CD4-positive, alpha-beta T cell treated with Interleukin-15 for 4 hours (primary cell): ENCODE data around the gene PACC1.

Experiments used
- DNase-seq: peaks from one replicate; pipeline ENCODE4 v3.0.0-alpha.2; 2020; ENCODE audit warnings: low spot score

PACC1 gene

DNA sequence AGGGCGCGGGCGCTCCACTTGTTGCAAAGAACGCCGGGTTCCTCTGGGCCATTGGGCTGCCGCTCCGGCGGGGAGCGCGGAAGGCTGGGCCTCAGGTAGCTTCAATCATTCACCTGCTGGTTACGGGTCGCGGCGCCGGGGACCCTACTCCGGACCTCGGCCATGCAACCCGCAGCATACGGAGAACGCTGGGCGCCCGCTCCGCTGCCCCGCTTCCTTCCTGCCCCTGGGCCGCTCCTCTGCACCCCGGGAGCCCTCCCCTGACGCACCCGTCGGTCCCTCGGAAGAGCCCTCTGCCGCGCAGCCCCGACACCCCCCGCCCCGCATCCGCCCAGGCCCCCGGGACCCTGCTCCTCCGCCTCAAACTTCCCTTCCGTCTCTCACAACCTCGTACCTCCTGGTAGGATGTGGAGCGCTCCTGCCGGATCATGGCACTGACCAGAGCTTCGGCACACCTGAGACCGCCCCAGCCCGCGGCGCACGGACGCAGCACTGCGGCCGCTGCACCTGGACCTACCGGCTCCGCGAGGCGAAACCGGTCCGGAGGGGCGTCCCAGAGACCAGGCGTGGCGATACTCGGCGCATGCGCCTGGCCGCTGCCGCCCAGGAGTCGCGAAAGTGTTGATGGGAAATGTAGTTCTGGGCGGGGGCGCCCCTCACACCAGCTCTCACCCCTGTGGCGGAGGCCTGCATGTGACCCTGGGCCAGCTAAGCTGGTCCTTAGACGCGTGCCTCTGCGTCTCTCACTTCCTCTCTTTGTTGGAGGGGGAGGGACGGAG, at the start of gene PACC1:
PACC1 (minus strand) TSS at position 559 of the 779 bp plus-strand sequence; CDS start at position 430, 129 bp downstream.
- DNase-seq, result peak; percentile 90

DNA sequence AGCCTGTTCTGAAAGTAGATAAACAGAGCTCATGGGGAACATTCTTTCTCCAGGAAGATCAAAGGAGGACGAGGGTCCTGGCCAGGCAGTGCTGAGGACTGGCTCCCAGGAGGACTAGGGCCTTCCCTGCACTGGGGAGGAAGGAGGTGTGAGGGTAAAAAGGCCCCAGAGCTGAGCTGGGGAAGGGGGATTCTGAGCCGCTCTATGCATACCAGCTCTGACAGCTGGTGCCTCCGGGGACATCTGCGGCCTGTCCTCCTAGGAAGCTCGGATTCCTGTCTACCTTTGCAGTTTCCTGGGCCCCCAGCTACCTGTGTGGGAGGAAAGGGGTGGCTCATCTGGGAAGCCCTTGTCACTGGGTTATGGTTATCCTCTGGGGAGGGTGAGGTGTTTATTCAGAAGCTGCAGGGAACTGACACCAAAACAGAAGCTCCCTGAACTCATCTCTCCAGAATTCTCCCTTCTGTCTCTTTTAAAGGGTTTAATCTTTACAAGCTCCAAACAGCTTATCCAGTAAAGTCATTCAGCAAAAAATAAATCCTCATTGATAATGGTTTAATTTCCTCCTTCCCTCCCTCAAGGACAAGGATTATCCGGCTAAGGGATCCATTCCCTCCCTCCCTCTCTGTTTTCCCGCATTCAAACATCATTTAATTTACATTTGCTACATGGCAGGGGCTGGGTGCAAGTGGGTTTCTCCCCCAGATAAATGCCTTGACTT, 49.0 kb upstream of the PACC1 start:
- no peak for DNase-seq

DNA sequence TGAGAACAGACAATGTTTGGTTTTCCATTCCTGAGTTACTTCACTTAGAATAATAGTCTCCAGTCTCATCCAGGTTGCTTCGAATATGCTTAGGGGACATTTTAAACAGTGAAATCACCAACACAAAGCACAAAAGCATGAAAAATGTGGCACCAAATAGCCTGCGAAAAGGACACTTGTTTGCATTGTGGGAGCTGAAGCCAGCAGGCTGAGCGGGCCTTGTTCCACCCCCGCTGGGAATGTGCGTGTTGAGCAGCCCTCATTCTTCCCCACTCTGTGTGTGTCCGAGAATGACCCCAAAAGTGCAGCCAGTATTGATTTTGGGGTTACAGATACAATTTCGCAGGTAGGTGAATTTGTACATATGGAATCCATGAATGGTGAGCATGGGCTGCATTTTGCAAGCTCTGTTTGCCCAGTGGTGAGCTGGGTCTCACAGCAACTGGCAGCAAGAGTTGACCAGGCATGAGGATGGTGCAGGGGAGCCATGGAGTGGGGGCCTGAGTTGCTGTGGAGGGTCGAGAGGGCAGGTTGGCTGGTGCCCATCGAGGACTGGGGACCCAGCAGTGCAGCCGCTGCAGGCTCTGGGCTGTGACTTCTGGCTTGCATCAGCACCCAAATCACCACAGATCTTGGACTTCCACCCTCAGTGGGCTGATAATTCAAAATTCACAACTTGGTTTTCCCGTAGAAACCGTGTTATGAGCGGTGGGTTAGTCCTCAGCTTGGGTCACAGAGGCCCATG, 47.4 kb upstream of the PACC1 start:
- no peak for DNase-seq

DNA sequence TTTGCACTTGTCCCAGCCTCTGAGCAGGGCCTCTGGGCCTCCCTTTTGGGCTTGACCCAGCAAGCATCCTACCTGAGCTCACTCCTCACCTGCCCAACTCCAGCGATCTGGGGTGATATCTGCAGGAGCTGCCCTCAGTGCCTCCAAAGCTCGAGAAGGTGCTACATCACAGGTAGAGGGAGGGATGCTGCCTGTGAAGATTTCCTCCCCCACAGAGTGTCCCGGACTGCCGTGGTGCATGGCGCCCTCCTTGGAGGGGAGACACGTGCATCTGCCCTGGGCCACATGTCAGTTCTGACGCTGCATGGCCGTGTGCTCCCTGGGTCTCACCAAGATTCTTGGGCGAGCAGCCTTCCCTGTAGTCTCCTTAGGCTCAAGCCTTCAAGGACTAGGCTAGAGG, 45.7 kb upstream of the PACC1 start:
- no peak for DNase-seq

DNA sequence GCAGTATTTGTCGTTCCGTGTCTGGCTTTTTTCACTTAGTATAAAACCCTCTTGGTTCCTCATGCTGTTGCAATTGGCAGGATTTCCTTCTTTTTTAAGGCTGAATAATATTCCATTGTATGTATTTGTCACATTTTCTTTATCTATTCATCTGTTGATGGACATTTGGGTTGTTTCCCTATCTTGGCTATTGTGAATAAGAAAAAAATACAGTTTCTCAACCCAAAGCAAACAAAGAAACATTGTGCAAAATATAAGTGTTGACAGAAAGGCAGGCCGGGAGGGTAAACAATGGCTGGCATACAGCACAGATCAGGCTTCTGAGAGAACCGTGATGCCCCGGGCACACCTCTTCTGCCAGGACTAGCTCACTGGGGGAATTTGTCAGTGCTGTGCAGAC, 45.0 kb upstream of the PACC1 start:
- no peak for DNase-seq

DNA sequence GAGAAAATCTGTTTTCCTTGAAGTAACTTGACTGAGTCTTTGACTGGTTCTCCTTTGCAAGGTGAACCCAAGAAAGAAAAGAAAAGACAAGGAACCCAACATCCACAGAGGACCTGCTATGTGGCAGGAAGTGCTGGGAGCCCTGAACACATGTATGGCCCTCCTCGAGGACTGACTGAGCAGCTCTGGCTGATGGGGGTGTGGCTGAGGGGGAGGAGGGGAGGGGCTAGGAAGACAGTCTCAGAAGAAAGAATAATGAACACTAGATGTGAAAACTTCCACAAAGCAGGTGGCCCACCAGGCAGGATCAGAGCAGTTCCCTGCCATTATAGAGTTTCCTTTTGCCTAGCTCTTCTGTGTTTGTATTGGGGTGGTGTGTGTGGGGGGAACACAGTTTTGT, 44.1 kb upstream of the PACC1 start:
- no peak for DNase-seq

DNA sequence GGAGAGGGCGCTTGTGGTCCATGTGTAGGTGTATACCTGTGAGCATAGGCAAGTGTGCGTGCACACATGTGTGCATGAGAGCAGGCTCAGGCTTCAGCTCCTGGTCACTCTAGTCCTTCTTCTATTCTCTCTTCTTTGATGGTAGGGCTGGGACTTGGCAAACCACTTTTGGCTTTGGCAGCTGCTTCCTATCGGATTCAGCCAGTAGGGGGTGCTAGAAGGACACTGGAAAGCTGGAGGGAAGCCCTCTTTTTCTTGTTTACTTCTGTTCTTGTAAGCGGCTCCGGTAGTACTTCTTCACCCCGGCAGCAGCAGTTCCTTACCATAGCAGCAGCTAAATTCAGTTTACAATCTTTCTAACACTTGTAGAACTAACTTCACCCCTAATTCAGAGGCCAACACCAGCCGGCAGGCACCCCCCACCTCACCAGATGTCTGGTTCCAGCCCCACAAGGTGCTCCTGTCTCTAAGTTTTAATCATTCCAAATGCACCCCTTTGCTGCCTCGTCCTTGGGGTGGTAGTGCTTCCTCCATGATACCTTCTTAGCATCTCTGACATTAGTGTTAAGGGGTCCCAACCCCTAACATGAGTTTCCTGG, 43.2 kb upstream of the PACC1 start:
- peak; percentile 58 for DNase-seq

GRCh38 chr1:212455803-212456528, 41.3 kb upstream of the PACC1 start:
- peak; percentile 81 for DNase-seq

- no peak for DNase-seq
Measured at GRCh38 chr1:212455401-212455800, 40.7 kb upstream of the PACC1 start.

DNA sequence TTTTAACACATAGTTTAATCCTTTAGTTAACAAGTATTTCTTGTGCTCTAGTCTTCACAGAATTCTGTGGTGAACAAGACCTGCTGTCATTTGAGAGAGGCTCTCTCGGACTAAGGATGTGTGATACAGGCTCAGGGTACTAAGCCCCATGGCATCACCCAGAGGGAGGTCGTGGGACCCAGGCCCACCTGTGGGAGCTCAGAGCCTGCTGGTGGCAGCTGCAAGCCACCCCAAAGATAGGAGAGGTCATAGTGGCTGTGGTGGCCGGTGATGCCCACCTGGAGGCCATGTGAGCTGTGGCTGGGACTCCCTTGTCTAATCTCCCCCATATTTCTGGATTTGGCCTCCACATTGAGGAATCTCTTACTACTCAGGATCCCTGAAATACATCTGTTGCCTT, 40.1 kb upstream of the PACC1 start:
- DNase-seq, result no peak

GRCh38 chr1:212453156-212453857, 38.6 kb upstream of the PACC1 start:
- DNase-seq, result no peak

- DNase-seq, result no peak
Measured at GRCh38 chr1:212452323-212453155, 37.9 kb upstream of the PACC1 start.

DNA sequence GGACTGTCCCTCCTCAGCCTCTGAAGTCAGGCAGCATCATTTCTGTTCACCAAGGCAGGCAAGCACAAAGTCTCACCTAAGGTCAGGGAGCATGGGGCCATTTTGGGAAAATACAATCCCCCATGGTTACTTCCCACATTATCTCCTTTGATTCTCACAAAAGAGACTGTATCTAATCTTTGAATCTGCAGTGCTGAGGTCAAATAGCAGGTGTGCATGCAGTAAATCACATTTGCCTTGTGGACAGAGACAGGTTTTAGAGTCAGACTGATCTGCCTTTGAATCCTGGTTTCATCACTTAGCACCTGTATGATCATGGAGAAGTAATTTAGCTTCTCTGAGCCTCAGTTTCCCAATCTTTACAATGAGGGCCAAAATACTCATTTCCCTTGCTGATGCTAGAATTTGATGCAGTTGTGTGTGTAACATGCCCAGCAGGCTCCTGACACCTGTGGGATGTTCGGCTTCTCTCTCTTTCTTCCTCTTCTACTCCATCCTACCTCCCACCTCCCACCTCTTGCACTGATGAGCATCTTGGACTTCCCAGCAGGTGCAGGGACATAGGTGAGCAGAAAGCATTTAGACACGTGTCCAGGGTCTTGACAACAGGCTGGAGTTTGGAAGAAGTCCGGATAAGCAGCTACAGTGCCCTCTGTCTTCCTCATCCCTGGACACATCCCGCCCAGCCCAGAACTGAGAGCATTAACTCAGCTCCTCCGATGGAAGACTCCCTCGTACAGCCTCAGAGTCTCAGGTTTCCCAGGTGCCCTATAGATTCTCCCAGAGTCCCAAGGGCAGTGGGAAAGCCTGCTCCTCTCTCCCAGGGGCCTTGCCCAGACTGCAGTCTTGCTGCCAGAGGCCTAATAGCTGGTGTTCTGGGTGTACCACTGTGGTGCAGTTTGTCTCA, 37.0 kb upstream of the PACC1 start:
- no peak for DNase-seq

GRCh38 chr1:212450331-212450881, 35.7 kb upstream of the PACC1 start:
- no peak for DNase-seq

- no peak for DNase-seq
Measured at GRCh38 chr1:212447478-212447877, 32.8 kb upstream of the PACC1 start.

DNA sequence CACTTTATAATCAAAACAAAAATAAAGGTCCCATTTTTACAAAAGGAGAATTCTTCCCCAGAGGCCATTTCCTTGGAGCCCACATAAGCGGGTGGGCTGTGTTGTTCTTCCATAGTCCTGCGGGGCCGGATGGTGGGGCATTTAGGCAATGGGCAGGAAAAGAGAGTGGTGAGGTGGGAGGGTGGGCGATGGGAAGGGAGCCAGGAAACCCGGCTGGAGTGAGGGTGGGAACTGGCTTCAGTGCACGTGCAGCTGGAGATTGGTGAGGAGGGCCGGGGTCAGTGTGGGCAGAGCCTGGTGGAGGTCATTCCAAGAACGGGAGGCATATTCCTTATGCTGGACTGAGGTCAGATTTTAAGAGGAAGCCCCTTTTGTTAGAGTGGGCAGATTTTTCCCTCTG, 31.6 kb upstream of the PACC1 start:
- DNase-seq, result no peak

DNA sequence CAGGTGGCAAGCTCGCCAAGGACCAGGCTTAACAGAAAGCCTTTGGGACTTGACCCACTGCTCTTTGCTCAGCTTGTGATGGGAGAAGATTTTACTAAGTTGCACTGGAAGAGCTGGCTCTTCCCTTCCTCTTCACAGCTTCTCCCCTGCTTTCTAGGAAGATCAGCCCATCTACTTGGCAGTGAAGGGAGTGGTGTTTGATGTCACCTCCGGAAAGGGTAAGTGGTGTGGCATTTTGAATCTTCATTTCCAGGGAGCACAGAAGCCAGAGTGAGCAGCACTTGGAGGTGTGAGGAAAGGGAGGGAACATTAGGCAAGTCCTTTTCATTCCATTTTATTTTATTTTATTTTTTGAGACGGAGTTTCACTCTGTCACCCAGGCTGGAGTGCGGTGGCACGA, 27.7 kb upstream of the PACC1 start:
- DNase-seq, result no peak

GRCh38 chr1:212440419-212440818, 25.7 kb upstream of the PACC1 start:
- no peak for DNase-seq

- no peak for DNase-seq
Measured at GRCh38 chr1:212438831-212439237, 24.1 kb upstream of the PACC1 start.
